NB4 (cell line): ENCODE results near the gene DENND1B.
A peak's percentile ranks its signal among the peaks of the same experiment; 100 is the strongest.

Source experiments
- DNase-seq: peaks from one replicate; pipeline ENCODE4 v3.0.0; 2010; ENCODE audit warnings: low read depth
- H3K4me3 ChIP-seq: one replicate; pipeline ENCODE4 v1.5.1; 2011; ENCODE audit warnings: mild to moderate bottlenecking, low read depth, low read length, moderate library complexity
- CTCF ChIP-seq: IDR thresholded peaks from one replicate; pipeline ENCODE4 v1.5.1; 2012; ENCODE audit warnings: low read depth, low read length
- MAX ChIP-seq: IDR thresholded peaks from 2 replicates; pipeline ENCODE4 v1.6.1; 2011; ENCODE audit warnings: low read depth, low read length
- MYC ChIP-seq: IDR thresholded peaks from 2 replicates; pipeline ENCODE4 v1.6.1; 2011; ENCODE audit warnings: low read depth, low read length
- POLR2A ChIP-seq: IDR thresholded peaks from 2 replicates; pipeline ENCODE4 v1.6.1; 2011; ENCODE audit warnings: mild to moderate bottlenecking; ENCODE audit not compliant: insufficient read length; ENCODE audit errors: extremely low read depth

Gene DENND1B

DNA sequence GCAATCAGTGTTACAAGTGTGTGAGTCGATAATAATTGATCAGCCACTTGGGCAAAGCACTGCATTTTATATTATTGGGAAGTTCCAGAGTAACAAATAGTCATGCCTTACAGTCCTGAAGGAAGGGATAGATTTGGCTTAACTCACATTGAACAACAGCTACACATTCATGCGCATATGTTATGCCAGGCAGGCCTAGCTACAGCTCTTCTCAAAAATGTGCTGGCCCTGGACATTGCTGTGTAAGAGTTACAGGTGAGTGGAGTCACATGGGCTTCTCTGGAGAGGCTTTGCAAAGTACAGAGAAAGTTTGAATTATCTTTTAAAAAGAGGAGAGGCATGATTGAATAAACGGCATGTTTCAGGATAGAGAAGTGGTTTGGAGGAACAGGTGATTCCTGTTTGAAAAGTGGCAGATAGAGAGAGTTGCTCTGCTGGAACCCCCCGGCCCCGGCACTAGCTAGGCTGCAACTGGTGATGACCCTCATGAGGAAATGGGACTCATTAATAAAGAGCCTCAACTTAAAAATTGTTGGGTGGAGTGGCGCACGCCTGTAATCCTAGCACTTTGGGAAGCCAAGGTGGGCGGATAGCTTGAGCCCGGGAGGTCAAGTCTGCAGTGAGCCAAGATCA is 306.6 kb downstream of the DENND1B start:
- DNase-seq: no peak
- no peak overlapping the region for H3K4me3 ChIP-seq
- TF ChIP-seq MAX (no peak), CTCF (no peak), POLR2A (no peak), MYC (no peak)

DNA sequence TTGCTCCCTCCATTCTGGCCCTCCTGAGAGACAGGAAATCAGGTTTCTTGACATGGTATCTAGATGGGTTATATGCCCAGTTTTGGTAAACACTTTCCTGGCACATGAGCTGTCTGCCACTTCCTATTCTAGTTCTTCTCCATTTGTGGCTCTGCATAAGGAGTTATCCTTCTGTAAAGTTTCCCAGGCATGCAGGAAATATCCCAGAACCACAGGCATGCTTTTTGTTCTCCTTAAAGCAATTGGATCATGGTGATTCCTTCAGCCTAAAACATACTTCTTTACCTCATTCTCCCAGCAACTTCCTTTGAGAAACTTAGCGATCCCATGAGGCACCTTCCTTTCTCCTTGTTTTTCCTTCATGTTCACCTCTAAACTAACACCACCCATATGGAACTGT is 307.4 kb downstream of the DENND1B start:
- no peak for DNase-seq
- H3K4me3 ChIP-seq: no peak overlapping the region
- TF ChIP-seq MYC (no peak), POLR2A (no peak), MAX (no peak), CTCF (no peak)

GRCh38 chr1:197466813-197467212 is 308.5 kb downstream of the DENND1B start:
- TF ChIP-seq CTCF: no peak
- no peak for TF ChIP-seq MYC
- TF ChIP-seq POLR2A: no peak
- TF ChIP-seq MAX: no peak
- H3K4me3 ChIP-seq: no peak overlapping the region
- no peak for DNase-seq

- TF ChIP-seq MYC: no peak
- DNase-seq: no peak
- no peak overlapping the region for H3K4me3 ChIP-seq
Measured at GRCh38 chr1:197465528-197466327, 309.6 kb downstream of the DENND1B start.

GRCh38 chr1:197464044-197464443 is 311.2 kb downstream of the DENND1B start:
- DNase-seq: peak; percentile 21
- TF ChIP-seq MAX (no peak), POLR2A (no peak), CTCF (no peak), MYC (no peak)
- H3K4me3 ChIP-seq: no peak overlapping the region

DNA sequence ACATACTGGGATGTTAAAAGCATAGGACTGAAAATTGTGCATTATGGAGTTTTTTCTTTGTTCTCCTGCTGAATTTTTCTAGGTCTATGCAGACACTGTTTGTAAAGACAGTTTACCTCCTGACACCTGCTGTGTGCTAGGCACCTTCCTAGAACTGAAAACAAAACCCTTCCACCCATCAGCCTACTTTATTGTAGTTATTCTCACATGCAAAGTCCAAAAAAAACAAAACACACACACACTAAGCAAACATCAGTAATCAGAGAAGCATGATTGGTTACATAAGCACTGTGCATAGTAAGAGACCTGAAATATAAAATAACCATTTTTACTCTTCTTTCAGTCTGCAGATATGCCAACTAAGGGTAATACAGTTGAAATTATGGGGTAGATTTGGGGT is 312.1 kb downstream of the DENND1B start:
- no peak overlapping the region for H3K4me3 ChIP-seq
- no peak for DNase-seq
- TF ChIP-seq POLR2A (no peak), MAX (no peak), CTCF (no peak), MYC (no peak)
